ENCODE results near the gene GSKIP. TPM values are rescaled to one million over a fixed set of nuclear protein-coding genes. Genes with fewer than 3 reads are reported as not detected.
A peak's percentile ranks its signal among the peaks of the same experiment; 100 is the strongest.

GSKIP gene
- total RNA-seq, 1 experiment from 2014 or later, result 53.3 TPM

DNA sequence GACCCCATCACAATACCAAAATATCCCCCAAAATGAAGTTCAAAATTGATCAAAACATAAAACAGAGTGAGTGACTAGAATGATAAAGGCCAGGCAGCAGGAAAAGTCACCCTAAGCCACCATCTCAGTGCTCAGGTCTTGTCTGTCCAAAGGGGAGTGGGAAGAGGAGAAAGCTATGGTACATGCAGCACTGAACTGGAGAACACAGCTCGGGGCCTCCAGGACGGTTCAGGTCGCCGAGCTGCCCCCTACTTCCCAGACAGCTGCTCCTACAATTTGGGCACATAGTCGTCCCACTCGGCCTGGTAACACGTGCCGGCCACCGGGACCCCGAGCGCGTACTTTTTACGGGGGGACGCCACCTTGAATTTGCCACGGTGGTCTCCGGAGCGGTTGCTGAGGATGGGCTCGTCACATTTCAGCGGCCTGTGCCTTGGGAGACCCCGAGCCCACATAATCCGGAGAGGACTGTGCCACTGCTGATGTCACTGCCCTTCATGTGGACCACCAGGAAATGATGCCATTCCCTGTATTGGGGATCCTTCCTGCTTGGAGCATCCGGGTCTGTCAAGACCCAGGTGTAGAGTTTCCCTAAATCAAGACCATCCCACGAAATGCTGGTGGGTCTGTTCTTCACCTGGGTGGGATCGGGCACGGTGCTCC is 60.3 kb downstream of the GSKIP start:
- Histone ChIP-seq H3K4me1 (ENCODE audit: low read length) (0 out of 2 replicates have a peak, but pooled peaks cover 3% of the 10 kb centered on the region), H3K27ac (ENCODE audit: low read length) (no peak overlapping the region), H3K36me3 (ENCODE audit: insufficient read depth, low read length) (no peaks in the 10 kb centered on the region), H3K9ac (ENCODE audit: low read length) (no peak overlapping the region), H4K20me1 (ENCODE audit: insufficient read depth, low read depth, low read length) (no peaks in the 10 kb centered on the region), H3K4me2 (ENCODE audit: low read depth, low read length, poor library complexity, severe bottlenecking) (no peak overlapping the region), H3K9me3 (ENCODE audit: low read length) (no peaks in the 10 kb centered on the region), H3K27me3 (ENCODE audit: low read length) (no peaks in the 10 kb centered on the region; the same call in 1 of the 2 replicates), H3K4me3 (ENCODE audit: low read length) (no peak overlapping the region), H3K9me2 (replicated peaks; ENCODE audit: insufficient read depth, low read length) (no peaks in the 10 kb centered on the region), H2AFZ (ENCODE audit: low read length) (no peak overlapping the region), H3K79me2 (ENCODE audit: low read length) (no peaks in the 10 kb centered on the region)
- DNase-seq, result no peak

DNA sequence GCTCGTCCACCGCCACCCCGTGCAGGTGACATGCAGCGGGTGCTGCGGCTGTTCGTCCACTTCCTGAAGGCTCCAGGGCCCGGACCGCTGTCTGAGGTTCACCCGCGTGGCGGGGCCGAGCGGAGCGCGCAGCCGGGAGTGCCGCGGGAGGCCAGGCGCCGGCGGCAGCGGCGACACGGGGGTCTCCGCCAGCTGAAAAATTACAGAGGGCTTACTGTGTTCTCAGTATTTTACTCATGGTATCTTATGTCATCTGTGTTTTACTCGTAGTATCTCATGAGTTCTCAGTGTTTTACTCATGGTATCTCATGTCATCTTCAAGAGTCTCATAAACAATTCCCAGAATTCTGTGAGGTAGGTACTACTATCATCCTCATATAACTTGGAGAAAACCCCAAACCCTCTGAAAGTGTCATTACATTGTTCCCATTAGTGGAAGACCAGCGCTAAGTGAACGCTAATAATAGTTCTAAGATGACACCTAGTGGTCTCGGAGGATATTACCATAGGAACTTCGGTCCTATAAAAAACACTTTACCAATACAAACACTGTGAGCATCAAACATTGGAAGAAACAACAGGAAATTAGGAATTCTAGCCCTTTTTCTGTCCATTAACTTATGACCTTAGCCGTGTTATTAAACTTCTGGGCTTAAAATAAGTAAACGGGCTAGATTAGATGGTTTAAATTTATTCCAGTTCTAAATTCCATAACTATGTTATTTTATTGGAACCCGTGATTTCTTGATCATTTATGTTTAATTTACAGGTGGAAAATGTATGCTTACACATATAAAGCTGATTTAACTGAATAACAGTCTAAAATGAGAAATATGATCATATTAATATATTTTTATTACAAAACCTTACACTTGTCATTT is 61.0 kb downstream of the GSKIP start:
- no peaks in the 10 kb centered on the region for H3K36me3 ChIP-seq (ENCODE audit: insufficient read depth, low read length)
- no peak overlapping the region for H2AFZ ChIP-seq (ENCODE audit: low read length)
- no peaks in the 10 kb centered on the region for H3K9me2 ChIP-seq (replicated peaks; ENCODE audit: insufficient read depth, low read length)
- H3K4me1 ChIP-seq (ENCODE audit: low read length), result 0 out of 2 replicates have a peak, but pooled peaks cover 3% of the 10 kb centered on the region
- peak; percentile 91 for DNase-seq
- H3K27ac ChIP-seq (ENCODE audit: low read length), result no peak overlapping the region
- H3K9ac ChIP-seq (ENCODE audit: low read length), result no peak overlapping the region
- no peaks in the 10 kb centered on the region for H4K20me1 ChIP-seq (ENCODE audit: insufficient read depth, low read depth, low read length)
- H3K79me2 ChIP-seq (ENCODE audit: low read length), result no peaks in the 10 kb centered on the region
- H3K4me2 ChIP-seq (ENCODE audit: low read depth, low read length, poor library complexity, severe bottlenecking), result peak overlapping the region; percentile 6
- H3K9me3 ChIP-seq (ENCODE audit: low read length), result no peaks in the 10 kb centered on the region
- H3K27me3 ChIP-seq (ENCODE audit: low read length), result no peaks in the 10 kb centered on the region; the same call in 1 of the 2 replicates
- H3K4me3 ChIP-seq (ENCODE audit: low read length), result no peak overlapping the region

DNA sequence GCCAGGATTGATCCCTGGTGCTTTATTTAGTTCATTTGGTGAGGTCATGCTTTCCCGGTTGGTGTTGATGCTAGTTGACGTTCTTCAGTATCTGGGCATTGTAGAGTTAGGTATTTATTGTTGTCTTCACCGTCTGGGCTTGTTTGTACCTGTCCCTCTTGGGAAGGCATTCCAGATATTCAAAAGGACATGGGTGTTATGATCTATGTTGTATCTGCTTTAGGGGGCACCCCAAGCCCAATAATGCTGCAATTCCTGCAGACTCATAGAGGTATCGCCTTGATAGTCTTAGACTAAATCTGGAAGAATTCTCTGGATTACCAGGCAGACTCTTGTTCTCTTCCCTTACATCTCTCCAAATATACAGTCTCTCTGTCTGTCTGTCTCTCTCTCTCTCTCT is 70.7 kb downstream of the GSKIP start:
- Histone ChIP-seq H2AFZ (ENCODE audit: low read length) (no peak overlapping the region), H3K4me1 (ENCODE audit: low read length) (no peaks in the 10 kb centered on the region), H3K9ac (ENCODE audit: low read length) (no peak overlapping the region), H4K20me1 (ENCODE audit: insufficient read depth, low read depth, low read length) (no peaks in the 10 kb centered on the region), H3K79me2 (ENCODE audit: low read length) (no peaks in the 10 kb centered on the region), H3K27me3 (ENCODE audit: low read length) (no peaks in the 10 kb centered on the region), H3K4me2 (ENCODE audit: low read depth, low read length, poor library complexity, severe bottlenecking) (no peak overlapping the region), H3K27ac (ENCODE audit: low read length) (no peak overlapping the region), H3K36me3 (ENCODE audit: insufficient read depth, low read length) (no peaks in the 10 kb centered on the region), H3K4me3 (ENCODE audit: low read length) (no peak overlapping the region), H3K9me2 (replicated peaks; ENCODE audit: insufficient read depth, low read length) (no peaks in the 10 kb centered on the region), H3K9me3 (ENCODE audit: low read length) (no peaks in the 10 kb centered on the region)
- DNase-seq, result no peak

Small RNA genes lying within 50 kb of the gene (small RNA-seq; reads per million reads assigned to genes)
- 4.0 reads per million, percentile 74 among the genes with 10 or more reads in this experiment for gene RNU2-33P

Other genes starting within 250 kb of the GSKIP start
- not detected in 2 replicates for gene BDKRB2, start 158.7 kb upstream of the GSKIP start, total RNA-seq (2014; rRNA removed; shearing (Covaris generic); ENCODE audit: low replicate concordance)
- not detected in 2 replicates for gene BDKRB1, start 107.3 kb upstream of the GSKIP start, total RNA-seq (2014; rRNA removed; shearing (Covaris generic); ENCODE audit: low replicate concordance)
- 53.9 and 60.8 TPM in 2 replicates for gene ATG2B, start 185 bp upstream of the GSKIP start, total RNA-seq (2014; rRNA removed; shearing (Covaris generic); ENCODE audit: low replicate concordance)
- 4.7 and 9.5 TPM in 2 replicates for gene AK7, start 28.6 kb downstream of the GSKIP start, total RNA-seq (2014; rRNA removed; shearing (Covaris generic); ENCODE audit: low replicate concordance)
- gene PAPOLA, start 138.9 kb downstream of the GSKIP start, total RNA-seq (2014; rRNA removed; shearing (Covaris generic); ENCODE audit: low replicate concordance), result 147 and 313 TPM in 2 replicates